Testis (tissue), 3 donors: ENCODE results near the gene CTAG2. TPM values are rescaled to one million over a fixed set of nuclear protein-coding genes. Genes with fewer than 3 reads are reported as not detected.

Source experiments
- DNase-seq: peaks from one replicate; pipeline ENCODE4 v3.0.0-alpha.2; 2019
- H3K27ac ChIP-seq, 2 donors: fragments of 200-600 bp; sonication (generic); one replicate each; pipeline ENCODE4 v1.5.1; 2019
- H3K27me3 ChIP-seq: fragments of 200-600 bp; sonication (generic); one replicate; pipeline ENCODE4 v1.5.1; 2019
- H3K36me3 ChIP-seq: fragments of 200-600 bp; sonication (generic); one replicate; pipeline ENCODE4 v1.5.1; 2017; ENCODE audit warnings: low read depth; ENCODE audit errors: missing control alignments
- H3K4me1 ChIP-seq: fragments of 200-600 bp; sonication (generic); one replicate; pipeline ENCODE4 v1.5.1; 2019
- H3K4me3 ChIP-seq, 2 donors: fragments of 200-600 bp; sonication (generic); one replicate each; pipeline ENCODE4 v1.5.1; 2017 to 2019
- H3K9me3 ChIP-seq: fragments of 200-600 bp; sonication (generic); one replicate; pipeline ENCODE4 v1.5.1; 2017
- CTCF ChIP-seq, 3 experiments: fragments of 450-650 bp in 2 of 3; fragments of 200-600 bp in 1 of 3; sonication (generic) in 1 of 3; IDR thresholded peaks; one replicate each; pipeline ENCODE4 v1.5.1; 2016 to 2019; ENCODE audit warnings: antibody characterized with exemption in 3 of 3, mild to moderate bottlenecking in 2 of 3, moderate library complexity in 1 of 3
- POLR2A ChIP-seq: fragments of 450-650 bp; IDR thresholded peaks from one replicate; pipeline ENCODE4 v1.6.1; 2017; ENCODE audit warnings: antibody characterized with exemption, mild to moderate bottlenecking, moderate library complexity
- WGBS, 2 donors: methylation state at CpG; one replicate each; pipeline ENCODE4 v1.1.5; 2018; 5-methylcytosine and 5-hydroxymethylcytosine counted together
- intact Hi-C: fragments of 100-400 bp; cut with DNase I; formaldehyde crosslinking; loops from one replicate; pipeline ENCODE4 v1.15.1; 2023; ENCODE audit warnings: low total_unique reads
- polyA plus RNA-seq: library from polyadenylated mRNA; stranded (reverse); fragments of 350-450 nt; fragmentation: Illumina TruSeq; extraction: RNeasy Lipid Tissue Mini Kit (QIAGEN cat#74804); gene quantifications from one replicate; pipeline ENCODE4 v1.2.3, GENCODE V29; 2014; ENCODE audit warnings: low read depth, low replicate concordance; ENCODE audit not compliant: insufficient read depth
- small RNA-seq, 2 donors: library from RNA; depleted of rRNA; stranded (forward); fragments of <200 nt; gene quantifications; one replicate each; pipeline ENCODE3, GENCODE V24; 2016
- total RNA-seq, 2 donors: library from RNA; depleted of rRNA; stranded (reverse); fragments of >200 nt; gene quantifications; one replicate each; pipeline ENCODE4 v1.2.3, GENCODE V29; 2016

CTAG2 gene
- total and polyA plus RNA-seq, 3 donors from 2014 or later: 8.4 to 27.6 (median 17.3) TPM

GRCh38 chrX:154603438-154604430, 49.6 kb downstream of the CTAG2 start:
- intact Hi-C loops: no loop called here
- TF ChIP-seq POLR2A: no peak
- TF ChIP-seq CTCF (IDR thresholded peaks at IDR 0.05): no peak

GRCh38 chrX:154602766-154603437, 50.5 kb downstream of the CTAG2 start:
- TF ChIP-seq POLR2A: no peak
- no peak for TF ChIP-seq CTCF (IDR thresholded peaks at IDR 0.05)
- Histone ChIP-seq H3K36me3 (no peaks in the 10 kb centered on the region), H3K27me3 (no peaks in the 10 kb centered on the region), H3K4me1 (no peaks in the 10 kb centered on the region), H3K27ac (no peak overlapping the region), H3K9me3 (no peaks in the 10 kb centered on the region), H3K4me3 (no peak overlapping the region)
- no peak for DNase-seq
- intact Hi-C loops: no loop called here
- WGBS, 2 donors: 89 to 91% methylated on average over 17 to 18 of the region's 18 CpGs

More at GRCh38 chrX:154603438-154604430, 49.6 kb downstream of the CTAG2 start:
- no peaks in the 10 kb centered on the region for H3K4me1 ChIP-seq
- 88 to 91% methylated on average over 8 to 13 of the region's 13 CpGs for WGBS, 2 donors
- no peak overlapping the region for H3K27ac ChIP-seq
- H3K27me3 ChIP-seq: no peaks in the 10 kb centered on the region
- no peak overlapping the region for H3K4me3 ChIP-seq
- H3K36me3 ChIP-seq: no peaks in the 10 kb centered on the region
- DNase-seq: no peak
- no peaks in the 10 kb centered on the region for H3K9me3 ChIP-seq

- 84% methylated on average over 8 of the region's 13 CpGs; no CpG with 5 or more reads in 1 of the 2 donors for WGBS, 2 donors
- H3K27me3 ChIP-seq: no peaks in the 10 kb centered on the region
- intact Hi-C loops: no loop called here
- no peak for DNase-seq
- H3K4me1 ChIP-seq: no peaks in the 10 kb centered on the region
- no peak overlapping the region for H3K27ac ChIP-seq
- no peaks in the 10 kb centered on the region for H3K36me3 ChIP-seq
- no peaks in the 10 kb centered on the region for H3K9me3 ChIP-seq
- TF ChIP-seq POLR2A (no peak), CTCF (IDR thresholded peaks at IDR 0.05) (no peak)
- no peak overlapping the region for H3K4me3 ChIP-seq
Measured at GRCh38 chrX:154602226-154602625, 51.2 kb downstream of the CTAG2 start.

Small RNAs within 50 kb of the gene (small RNA-seq; reads per million reads assigned to genes)
- gene AC244090.1 (0 reads per million in 2 donors), gene AC244107.2 (0 reads per million in 2 donors)

Other genes with a start within 250 kb of the CTAG2 start
- gene DNASE1L1, start 244.3 kb downstream of the CTAG2 start, total RNA-seq: 10 to 100 TPM; 36.5 to 42.2 TPM
- 18.5 TPM for gene DNASE1L1, start 244.3 kb downstream of the CTAG2 start, polyA plus RNA-seq
- 10 to 100 TPM; 32.1 to 48.7 TPM for gene TAFAZZIN, start 242.0 kb downstream of the CTAG2 start, total RNA-seq
- 11.8 TPM for gene TAFAZZIN, start 242.0 kb downstream of the CTAG2 start, polyA plus RNA-seq
- 100 to 1,000 TPM in 1 of 2 donors, 10 to 100 TPM in 1; 95.1 to 158 TPM for gene ATP6AP1, start 224.9 kb downstream of the CTAG2 start, total RNA-seq
- gene ATP6AP1, start 224.9 kb downstream of the CTAG2 start, polyA plus RNA-seq: 119 TPM
- gene GDI1, start 216.4 kb downstream of the CTAG2 start, total RNA-seq: 100 to 1,000 TPM; 158 to 162 TPM
- gene GDI1, start 216.4 kb downstream of the CTAG2 start, polyA plus RNA-seq: 118 TPM
- 10 to 100 TPM; 38.4 to 38.5 TPM for gene FAM50A, start 209.4 kb downstream of the CTAG2 start, total RNA-seq
- 29.6 TPM for gene FAM50A, start 209.4 kb downstream of the CTAG2 start, polyA plus RNA-seq
- gene PLXNA3, start 195.3 kb downstream of the CTAG2 start, total RNA-seq: 10 to 100 TPM; 37.3 to 63.5 TPM
- gene PLXNA3, start 195.3 kb downstream of the CTAG2 start, polyA plus RNA-seq: 24.7 TPM
- gene LAGE3, start 174.3 kb downstream of the CTAG2 start, total RNA-seq: 10 to 100 TPM; 29.1 to 30.9 TPM
- 12.4 TPM for gene LAGE3, start 174.3 kb downstream of the CTAG2 start, polyA plus RNA-seq
- 10 to 100 TPM; 16.8 to 18.9 TPM for gene UBL4A, start 167.0 kb downstream of the CTAG2 start, total RNA-seq
- 13.3 TPM for gene UBL4A, start 167.0 kb downstream of the CTAG2 start, polyA plus RNA-seq
- 10 to 100 TPM; 25.0 to 26.5 TPM for gene SLC10A3, start 162.9 kb downstream of the CTAG2 start, total RNA-seq
- gene SLC10A3, start 162.9 kb downstream of the CTAG2 start, polyA plus RNA-seq: 22.4 TPM
- 10 to 100 TPM; 24.7 to 41.1 TPM for gene FAM3A, start 137.3 kb downstream of the CTAG2 start, total RNA-seq
- 24.0 TPM for gene FAM3A, start 137.3 kb downstream of the CTAG2 start, polyA plus RNA-seq
- 100 to 1,000 TPM; 263 to 419 TPM for gene G6PD, start 106.7 kb downstream of the CTAG2 start, total RNA-seq
- gene G6PD, start 106.7 kb downstream of the CTAG2 start, polyA plus RNA-seq: 206 TPM
- gene IKBKG, start 106.0 kb downstream of the CTAG2 start, total RNA-seq: 10 to 100 TPM; 28.1 to 38.7 TPM
- gene IKBKG, start 106.0 kb downstream of the CTAG2 start, polyA plus RNA-seq: 27.9 TPM
- gene CTAG1A, start 68.4 kb downstream of the CTAG2 start, total RNA-seq: 10 to 100 TPM; 14.7 to 18.1 TPM
- 7.1 TPM for gene CTAG1A, start 68.4 kb downstream of the CTAG2 start, polyA plus RNA-seq
- 10 to 100 TPM; 18.0 to 20.3 TPM for gene CTAG1B, start 34.3 kb downstream of the CTAG2 start, total RNA-seq
- gene CTAG1B, start 34.3 kb downstream of the CTAG2 start, polyA plus RNA-seq: 7.1 TPM
- gene GAB3, start 97.5 kb upstream of the CTAG2 start, total RNA-seq: 10 to 100 TPM; 30.5 to 30.6 TPM
- 9.1 TPM for gene GAB3, start 97.5 kb upstream of the CTAG2 start, polyA plus RNA-seq
- 10 to 100 TPM; 66.4 to 93.1 TPM for gene DKC1, start 109.3 kb upstream of the CTAG2 start, total RNA-seq
- gene DKC1, start 109.3 kb upstream of the CTAG2 start, polyA plus RNA-seq: 58.8 TPM
- 10 to 100 TPM; 36.4 to 46.2 TPM for gene MPP1, start 151.9 kb upstream of the CTAG2 start, total RNA-seq
- 21.9 TPM for gene MPP1, start 151.9 kb upstream of the CTAG2 start, polyA plus RNA-seq
- under 1 TPM in 1 of 2 donors, not detected in 1; 0.87 TPM for gene SMIM9, start 181.1 kb upstream of the CTAG2 start, total RNA-seq
- gene SMIM9, start 181.1 kb upstream of the CTAG2 start, polyA plus RNA-seq: 0.51 TPM
- 10 to 100 TPM in 1 of 2 donors, 1 to 10 TPM in 1; 6.9 to 15.5 TPM for gene F8A1, start 232.8 kb upstream of the CTAG2 start, total RNA-seq
- 8.5 TPM for gene F8A1, start 232.8 kb upstream of the CTAG2 start, polyA plus RNA-seq